VCaP (cell line): Measurements from ENCODE around the gene TNFAIP8L3.
A peak's percentile ranks its signal among the peaks of the same experiment; 100 is the strongest.

Experiments
- H3K27ac ChIP-seq: fragments of 450-650 bp; 2 replicates; pipeline ENCODE4 v1.5.1; 2017
- TF ChIP-seq, protein P1 (sequence below): fragments of 450-650 bp; conservative IDR thresholded peaks from 2 replicates; pipeline ENCODE4 v1.5.1; 2017; ENCODE audit warnings: mild to moderate bottlenecking, moderate library complexity

The TNFAIP8L3 gene

DNA sequence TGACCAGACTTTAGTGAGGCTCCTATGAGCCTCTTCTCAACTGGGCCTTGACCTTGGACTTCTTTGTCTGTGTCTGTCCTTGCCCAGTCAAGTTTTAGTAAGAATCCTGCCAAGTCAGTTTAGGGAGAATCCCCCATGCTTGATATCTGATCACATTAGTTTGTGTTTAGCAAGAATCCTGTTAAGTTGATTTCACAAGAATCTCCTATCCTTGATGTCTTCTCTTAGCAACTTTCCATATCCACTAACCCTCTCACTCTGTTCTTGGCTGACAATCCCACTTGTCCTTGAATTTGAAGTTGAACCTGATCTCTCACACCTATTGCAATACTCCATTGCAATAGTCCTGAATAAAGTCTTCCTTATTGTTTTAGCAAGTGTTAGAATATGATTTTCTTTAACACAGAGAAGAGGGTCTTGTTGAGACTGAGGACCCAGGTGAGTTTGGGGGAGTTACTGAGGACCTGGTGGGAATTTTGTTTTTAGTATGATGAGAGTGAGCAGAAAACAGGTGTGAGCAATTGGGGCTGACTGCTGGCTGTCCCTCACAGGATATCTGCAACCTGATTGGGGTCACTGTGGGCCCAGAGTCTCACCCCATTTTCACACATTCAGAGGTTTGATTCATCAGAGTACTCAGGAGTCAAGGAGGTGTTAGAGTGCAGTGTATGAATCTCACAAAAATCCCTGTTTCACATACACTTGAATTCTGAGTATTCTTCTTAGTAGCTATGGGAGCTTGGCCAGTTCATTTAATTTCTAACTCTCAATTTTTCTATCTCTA, 39.9 kb upstream of the TNFAIP8L3 start:
- no peak overlapping the region for H3K27ac ChIP-seq
- TF ChIP-seq, protein P1, sequence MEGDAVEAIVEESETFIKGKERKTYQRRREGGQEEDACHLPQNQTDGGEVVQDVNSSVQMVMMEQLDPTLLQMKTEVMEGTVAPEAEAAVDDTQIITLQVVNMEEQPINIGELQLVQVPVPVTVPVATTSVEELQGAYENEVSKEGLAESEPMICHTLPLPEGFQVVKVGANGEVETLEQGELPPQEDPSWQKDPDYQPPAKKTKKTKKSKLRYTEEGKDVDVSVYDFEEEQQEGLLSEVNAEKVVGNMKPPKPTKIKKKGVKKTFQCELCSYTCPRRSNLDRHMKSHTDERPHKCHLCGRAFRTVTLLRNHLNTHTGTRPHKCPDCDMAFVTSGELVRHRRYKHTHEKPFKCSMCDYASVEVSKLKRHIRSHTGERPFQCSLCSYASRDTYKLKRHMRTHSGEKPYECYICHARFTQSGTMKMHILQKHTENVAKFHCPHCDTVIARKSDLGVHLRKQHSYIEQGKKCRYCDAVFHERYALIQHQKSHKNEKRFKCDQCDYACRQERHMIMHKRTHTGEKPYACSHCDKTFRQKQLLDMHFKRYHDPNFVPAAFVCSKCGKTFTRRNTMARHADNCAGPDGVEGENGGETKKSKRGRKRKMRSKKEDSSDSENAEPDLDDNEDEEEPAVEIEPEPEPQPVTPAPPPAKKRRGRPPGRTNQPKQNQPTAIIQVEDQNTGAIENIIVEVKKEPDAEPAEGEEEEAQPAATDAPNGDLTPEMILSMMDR, result no peak

DNA sequence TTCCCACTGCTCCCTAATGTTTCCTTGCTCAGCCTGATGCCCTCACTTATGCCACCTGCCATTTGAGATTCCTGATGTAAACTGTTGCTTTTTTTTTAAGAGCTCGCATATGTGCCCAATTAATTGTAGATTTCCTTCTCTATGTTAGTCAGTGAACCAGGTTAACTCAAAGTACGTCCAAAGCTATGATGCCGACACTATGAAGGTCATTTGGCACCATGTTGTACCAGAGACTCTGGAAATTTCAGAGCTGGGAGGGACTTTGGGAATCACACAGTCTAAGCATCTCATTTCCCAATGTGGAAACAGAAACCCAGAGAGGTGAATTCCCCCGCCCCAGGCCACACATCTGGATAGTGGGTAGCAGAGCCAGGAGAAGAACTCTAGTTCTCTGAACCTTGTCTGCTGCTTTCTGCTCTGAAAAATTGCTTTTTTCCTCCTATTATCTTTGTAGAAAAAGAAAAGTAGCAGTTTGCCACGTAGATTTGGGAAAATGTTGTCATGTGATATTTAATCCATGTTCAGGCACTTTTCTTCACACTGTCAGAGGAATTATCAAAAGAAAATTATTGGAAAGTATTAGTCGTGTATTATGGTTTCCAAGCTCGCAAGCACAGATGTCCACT, 38.5 kb upstream of the TNFAIP8L3 start:
- TF ChIP-seq, protein P1, result peak; percentile 59; the same call in 1 of the 2 replicates

DNA sequence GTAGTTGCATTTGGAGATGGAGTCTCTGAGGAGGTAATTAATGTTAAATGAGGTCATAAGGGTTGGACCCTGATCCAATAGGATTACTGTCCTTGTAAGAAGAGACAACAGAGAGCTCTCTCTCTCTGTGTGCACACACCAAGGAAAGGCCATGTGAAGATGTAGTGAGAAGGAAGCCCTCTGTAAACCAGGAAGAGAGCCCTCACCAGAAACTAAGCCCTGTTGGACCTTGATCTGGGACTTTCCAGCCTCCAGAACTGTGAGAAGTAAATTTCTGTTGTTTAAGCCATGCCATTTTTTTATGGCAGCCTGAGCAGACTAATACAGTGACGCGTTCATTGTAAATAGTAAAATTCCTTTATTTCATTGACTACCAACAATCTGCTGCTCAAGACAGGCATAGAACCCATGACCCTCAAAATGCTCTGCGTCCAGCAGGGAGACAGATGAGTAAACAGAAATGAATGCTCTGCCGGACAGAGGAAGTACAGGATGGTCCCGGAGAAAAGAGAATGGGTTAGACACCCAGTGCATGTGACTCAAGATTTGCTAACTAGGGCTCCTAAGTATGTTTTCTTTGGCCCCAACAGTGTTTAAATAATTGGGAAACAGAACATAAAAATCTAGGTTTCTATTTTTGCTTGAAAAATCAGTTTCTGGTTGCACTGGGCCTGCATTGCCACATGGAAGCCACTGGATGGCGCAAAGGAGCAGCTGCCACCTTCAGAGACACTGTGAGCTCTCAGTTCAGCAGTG, 37.9 kb upstream of the TNFAIP8L3 start:
- no peak overlapping the region for H3K27ac ChIP-seq
- TF ChIP-seq, protein P1, result peak; percentile 83

More for the DNA sequence above, 38.5 kb upstream of the TNFAIP8L3 start:
- H3K27ac ChIP-seq, result no peak overlapping the region

DNA sequence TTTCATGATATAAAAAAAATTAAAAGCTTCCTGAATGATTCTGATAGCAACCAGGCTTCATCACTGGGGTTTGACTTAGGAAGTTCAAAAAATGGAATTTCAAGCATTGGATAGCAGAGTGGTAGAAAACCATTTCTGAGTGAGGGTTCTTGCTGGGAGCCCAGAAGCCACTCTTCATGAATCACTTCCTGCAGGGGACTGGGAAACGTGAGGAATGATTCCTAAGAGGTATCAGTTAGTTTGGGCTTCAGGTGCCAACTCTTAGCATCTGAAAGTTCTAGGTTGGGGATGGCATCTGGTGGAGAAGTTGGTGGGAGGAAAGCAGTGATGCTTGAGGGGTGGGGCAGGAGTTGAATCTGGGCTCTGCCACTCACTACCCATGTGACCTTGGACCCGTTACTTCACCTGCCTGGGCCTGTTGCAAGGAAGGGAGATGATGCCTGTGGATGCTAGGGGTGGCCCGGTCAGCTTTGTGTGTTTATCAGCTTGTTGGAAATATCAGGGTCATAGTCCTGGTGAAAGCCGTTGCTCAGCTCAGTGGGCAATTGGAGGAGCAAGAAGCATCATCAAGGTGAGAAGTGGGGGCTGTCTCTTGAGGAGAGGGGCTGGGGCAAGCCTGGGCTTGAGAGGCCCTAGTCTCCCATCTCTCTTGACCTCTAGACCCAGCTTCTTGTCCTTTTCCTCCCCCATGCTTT, 37.0 kb upstream of the TNFAIP8L3 start:
- H3K27ac ChIP-seq, result no peak overlapping the region
- TF ChIP-seq, protein P1, result no peak

DNA sequence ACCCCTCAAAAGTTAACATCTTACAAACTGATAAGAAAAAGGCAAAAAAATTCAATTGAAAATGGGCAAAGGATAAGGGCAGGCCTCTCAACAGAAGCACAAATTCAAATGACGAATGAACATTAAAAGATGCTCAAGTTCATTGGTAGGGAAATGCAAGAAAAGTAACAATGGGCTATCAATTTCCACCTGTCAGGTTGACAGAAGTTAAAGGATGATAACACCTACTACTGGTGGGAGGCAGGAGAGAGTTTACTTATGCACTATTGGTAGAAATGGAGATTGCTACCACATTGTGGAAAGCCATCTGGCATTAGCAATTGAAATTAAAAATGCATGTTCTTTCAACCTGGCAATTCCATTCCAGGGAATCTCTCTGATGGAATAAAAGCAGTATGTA, 35.6 kb upstream of the TNFAIP8L3 start:
- TF ChIP-seq, protein P1, result no peak
- H3K27ac ChIP-seq, result no peak overlapping the region

DNA sequence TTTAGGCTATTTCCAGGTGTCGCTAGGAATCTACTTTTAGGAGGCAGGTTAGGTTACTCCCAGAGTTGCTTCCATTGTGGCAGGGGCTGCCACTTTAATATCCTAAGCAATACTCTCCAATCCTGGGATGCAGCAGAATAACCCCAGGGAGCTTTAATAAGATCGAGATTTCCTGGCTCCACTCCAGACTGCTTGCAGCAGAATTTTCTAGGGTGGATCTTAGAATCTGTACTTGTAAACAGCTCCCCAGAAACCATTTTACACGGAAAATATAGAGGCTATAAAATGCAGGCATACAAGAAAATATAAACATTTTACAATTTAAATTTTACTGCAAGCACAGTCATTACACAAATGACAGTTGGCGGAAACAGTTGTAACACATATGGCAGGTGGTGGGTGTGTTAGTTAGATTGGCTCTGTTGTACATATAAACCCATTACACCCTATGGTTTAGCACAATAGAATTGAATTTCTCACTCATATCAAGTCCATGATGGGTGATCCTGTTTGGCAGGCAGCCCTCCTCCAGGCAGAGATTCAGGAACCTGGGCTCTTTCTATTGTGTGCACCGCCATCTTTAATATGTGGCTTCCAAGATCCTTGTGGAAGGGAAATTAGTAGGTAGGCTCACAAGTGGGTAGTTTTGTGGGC, 35.0 kb upstream of the TNFAIP8L3 start:
- H3K27ac ChIP-seq, result no peak overlapping the region
- TF ChIP-seq, protein P1, result no peak
